DMS114 treated with DMSO at 0.1 percent for 48 hours (cell line): Measurements from ENCODE around the gene THEMIS.
"Not testable (repeated sequence)": the region's sequence is repeated elsewhere in the genome, so short reads cannot be mapped to it uniquely, and the experiment has no call there.

Source experiments
- DNase-seq: peaks from one replicate; lab custom pipeline; 2025; ENCODE audit not compliant: unreplicated experiment; lab: John Stamatoyannopoulos, UW

THEMIS gene

DNA sequence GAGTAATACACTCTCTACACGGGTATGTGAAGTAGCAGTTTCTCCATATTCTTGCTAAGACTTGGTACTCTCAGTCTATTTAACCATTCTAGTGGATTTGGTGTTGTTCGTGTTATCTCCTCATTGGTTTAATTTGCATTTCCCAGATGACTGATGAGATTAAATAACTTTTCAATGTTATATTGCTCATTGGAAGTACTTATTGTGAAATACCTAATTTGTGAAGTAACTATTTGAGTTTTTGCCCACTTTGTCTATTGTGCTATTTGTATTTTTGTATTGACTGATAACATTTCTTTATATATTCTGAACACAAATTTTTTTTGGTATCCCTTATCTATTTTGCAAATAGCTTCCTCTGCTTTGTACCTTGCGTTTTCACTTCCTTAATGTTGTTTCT lies 167.9 kb downstream of the THEMIS start:
- no peak for DNase-seq

DNA sequence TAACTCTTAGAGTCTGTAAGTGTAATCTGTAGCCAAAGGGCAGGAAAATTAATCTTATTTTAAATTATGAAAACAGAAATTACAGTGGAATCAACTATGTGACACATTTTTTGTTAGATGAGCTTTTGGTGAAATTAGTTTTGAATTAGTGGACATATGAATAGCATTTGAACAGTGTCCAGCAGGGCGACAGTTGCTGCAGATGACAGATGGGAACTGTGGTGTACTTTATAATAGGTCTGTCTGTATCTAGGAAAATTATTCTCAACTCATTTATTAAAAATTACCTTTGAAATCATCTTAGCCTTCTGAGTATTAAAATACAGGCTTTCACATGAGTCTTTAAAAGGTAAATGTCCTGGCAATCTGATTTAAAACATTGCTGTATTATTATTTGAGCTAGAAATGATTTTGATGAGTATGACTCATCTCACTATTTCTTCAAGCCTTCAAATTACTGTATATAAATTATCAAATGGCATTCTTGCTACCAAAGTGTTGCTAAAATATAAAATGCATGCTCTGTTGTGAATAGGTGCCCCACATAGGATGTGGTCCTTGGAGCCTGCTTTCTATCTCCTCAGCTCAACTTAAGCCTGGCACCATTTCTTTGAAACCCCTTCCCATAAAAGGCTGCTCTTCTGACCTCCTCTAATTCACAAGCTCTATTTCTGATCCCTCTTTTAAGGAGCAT lies 173.5 kb downstream of the THEMIS start:
- no peak for DNase-seq

DNA sequence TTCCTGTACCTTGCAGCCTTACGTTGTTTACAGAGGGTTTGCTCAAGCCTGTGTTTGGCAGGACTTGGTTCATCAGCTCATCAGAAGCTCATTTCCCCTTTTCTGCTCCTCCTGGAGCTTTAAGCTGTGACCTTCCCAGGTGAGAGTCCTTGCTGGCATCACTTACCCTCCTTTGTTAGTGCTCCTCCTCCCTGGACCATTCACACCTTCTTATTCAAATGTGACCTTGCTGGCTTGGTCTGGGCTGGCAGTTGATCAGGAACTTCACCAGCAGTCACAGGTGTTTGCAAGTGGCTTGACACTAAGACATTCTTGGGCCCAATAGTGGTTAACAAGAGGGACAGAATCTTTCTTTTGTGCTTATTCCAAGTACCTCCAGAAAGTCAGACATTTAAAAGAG lies 175.0 kb downstream of the THEMIS start:
- DNase-seq = no peak

DNA sequence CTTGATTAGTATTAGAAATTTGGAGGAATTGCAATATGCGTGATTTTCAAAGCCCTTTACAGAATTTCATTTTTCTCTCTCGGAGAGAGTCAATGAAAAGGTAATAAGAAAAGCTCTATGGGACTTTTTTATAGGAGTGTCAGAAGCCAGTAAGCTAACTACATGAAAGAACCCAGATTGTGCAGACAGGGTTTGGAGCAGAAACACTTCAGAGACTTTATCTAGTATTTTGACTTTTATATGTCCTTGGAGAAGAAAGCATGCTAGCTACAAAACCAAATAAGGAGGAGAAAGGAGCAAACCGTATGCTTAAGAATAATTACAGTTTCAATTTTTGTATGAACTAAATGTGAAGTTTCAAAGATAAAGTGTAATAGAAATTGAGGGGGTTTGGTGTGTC lies 182.2 kb downstream of the THEMIS start:
- no peak for DNase-seq

DNA sequence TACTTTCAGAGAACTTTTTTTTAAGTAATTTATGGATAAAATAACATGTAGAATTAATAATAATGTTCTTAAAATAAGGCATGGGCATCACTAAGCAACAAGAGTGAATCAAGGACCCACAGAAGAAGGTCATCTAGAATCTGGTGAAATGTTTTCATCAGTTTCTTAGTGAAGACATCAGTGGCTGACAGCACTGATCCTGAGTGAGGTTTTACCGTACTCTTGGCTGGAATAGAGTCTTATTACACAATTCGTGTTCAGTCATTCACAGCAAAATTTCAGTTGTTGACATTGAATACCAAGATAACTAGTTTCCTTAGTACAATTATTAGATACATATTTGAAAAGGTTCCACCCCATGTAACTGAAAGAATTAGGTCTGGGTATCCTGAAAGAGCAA lies 183.5 kb downstream of the THEMIS start:
- DNase-seq = no peak

DNA sequence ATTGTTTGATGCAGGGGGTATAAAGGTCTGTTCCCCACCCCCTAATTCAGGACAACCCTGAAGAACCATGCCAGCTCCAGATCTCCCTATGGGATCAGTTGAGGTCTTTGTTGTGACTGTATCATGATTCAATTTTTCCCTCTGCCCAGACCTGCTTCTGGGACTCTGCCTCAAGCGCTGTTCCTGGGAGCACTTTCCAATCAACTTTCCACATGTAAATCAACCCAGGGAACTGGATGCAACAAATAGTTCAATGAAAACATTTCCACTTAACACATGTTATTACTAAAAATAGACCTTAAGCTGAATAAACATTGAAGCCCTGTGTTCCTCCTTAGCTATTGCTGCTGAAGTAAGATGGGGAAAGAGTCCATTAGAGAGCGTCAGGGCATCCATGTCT lies 184.4 kb downstream of the THEMIS start:
- DNase-seq = no peak

DNA sequence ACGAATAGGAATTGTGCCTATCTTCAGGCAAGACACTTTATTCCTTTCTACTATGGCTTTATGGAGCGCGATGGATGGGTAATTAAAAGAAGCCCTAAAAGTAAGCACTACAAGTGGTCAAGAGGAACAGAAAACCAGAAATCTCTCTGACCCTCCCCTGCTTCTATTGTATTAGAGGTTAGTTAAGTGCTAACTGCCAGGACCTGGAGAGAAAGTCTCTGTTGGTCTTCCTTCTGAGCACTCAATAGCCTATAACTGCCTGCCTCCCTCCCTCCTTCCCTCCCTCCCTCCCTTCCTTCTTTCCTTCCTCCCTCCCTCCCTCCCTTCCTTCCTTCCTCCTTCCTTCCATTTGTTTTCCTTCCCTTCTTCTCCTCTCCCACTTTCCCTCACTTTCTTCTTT lies 190.2 kb downstream of the THEMIS start:
- no peak for DNase-seq

DNA sequence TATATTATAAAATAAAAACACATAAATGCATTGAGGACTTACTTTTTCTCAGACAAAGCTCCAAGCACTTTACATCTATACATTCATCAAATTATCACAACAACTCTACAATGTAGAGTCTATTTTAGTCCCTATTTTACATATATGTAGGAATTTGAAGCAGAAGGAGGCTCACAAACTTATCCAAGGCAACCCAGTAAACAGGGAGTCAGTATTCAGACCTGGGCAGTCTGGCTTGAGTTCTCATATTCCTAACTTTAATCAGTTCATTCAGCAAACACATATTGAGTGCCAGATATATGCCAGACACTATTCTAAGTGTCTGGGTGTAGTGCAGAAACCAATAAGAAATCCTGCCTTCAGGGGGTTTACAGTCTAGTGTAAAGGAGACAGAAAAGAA lies 194.6 kb downstream of the THEMIS start:
- no peak for DNase-seq

DNA sequence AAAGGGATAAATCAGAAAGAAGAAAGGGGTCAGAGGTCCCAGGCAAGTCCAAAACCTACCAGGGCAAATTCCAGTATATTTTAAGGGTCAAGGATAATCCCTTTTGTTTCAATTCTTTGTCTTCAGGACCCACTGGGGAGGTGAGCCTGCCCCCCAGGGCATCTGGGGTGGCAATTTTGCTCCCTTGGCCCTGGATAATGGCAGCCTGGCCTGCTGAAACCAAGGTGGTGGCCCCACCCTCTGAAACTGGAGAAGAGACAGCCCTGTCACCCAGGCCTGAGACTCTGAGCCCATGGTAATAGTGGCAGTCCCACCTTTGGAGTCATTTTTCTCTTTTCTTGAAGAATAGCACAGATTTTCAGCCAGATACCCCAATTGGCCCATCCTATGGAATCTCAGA lies 205.8 kb downstream of the THEMIS start:
- DNase-seq = no peak

DNA sequence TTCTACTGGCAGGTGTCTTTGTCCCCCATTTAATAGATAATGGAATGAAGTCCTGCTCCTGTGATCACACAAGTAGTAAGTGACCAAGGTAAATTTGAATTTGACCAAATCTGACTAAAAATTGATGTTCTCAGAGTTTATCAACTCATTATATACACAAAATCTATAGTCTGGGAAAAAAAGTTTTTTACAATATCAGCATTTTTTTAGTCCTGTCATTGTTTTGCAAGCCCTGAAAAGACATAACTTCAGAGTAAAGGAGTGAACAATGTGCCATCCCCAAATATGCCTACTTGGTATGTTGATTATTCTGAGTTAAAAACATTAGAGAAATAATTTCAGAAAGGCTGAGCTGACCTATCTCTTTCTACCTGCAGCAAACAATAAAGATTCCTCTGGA lies 209.7 kb downstream of the THEMIS start:
- DNase-seq = no peak

DNA sequence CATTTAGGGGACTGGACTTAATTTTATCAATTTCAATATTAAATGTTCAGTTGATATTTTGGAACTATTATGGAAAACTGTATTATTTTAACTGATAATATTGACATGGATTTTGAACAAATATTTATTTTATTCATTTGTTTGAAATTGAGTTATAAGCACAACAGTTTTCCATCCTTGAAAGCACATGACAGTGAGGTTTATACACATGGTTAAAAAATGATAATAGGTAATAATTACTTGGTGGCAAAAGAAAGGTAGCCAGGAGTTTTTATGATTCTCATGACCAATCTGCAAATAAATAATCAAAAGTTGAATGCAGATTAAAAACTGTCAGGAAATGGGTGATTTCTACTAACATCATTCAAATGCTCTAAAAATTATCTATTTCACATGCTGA lies 210.3 kb downstream of the THEMIS start:
- DNase-seq = no peak

DNA sequence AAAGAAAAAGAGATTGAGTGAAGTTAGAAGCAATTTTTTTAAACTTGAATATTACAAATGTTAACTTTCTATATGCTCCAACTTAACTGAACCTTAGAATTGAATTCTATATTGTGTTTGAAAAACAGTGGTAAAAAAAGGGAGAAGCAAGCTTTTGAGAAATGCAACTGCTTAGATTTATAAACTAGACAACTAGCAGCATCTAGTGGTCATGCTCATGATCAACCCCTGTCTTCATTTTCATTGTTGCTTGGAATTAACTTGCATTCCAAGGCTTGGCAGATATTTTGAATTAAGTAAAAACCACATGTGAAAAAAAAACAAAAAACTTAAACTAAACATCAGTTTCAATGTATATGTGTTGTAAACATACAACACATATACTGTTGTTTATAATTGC lies 210.8 kb downstream of the THEMIS start:
- DNase-seq = no peak

DNA sequence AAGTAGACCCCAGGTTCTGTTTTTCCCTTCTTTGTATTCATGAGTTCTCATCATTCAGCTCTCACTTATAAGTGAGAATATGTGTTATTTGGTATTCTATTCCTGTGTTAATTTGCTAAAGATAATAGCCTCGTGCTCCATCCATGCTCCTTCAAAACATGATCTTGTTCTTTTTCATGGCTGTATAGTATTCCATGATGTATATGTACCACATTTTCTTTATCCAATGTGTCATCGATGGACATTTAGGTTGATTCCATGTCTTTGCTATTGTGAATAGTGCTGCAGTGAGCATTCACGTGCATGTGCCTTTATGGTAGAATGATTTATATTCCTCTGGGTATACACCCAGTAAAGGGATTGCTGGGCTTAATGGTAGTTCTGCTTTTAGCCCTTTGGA lies 213.4 kb downstream of the THEMIS start:
- not testable (repeated sequence) for DNase-seq

DNA sequence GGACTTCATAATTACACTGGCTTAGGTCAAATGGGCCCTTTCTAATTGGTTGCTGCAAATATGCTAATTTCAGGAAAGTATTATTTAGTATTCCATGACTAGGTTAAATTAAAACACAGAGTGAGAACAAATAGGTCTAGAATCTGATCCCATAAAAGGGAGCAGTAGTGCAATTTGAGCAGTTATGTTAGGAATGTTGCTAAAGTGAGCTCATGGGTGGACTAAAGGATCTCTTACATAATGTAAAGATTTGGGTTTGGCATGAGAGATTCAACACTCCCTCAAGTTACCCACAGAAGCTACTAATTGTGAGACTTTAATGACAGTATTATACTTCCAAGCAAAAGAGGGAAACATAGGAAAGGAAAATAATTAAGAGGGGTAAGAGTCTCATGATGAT lies 214.8 kb downstream of the THEMIS start:
- DNase-seq = no peak

DNA sequence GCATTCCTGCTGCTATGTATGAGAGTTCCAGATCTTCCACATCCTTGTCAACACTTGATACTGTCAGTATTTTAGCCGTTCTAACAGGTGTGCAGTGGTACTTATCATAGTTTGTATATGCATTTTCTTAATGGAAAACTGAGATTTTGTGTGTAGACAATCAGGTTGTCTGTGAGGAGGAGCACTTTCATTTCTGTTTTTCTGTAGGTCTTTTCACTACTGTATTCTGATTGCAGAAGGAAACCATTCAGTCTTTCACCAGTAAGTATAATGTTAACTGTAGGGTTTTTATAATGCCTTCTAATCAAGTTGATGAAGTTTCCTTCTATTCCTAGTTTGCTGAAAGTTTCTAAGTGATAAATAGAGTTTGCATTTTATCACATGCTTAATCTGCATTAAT lies 216.4 kb downstream of the THEMIS start:
- DNase-seq = no peak
